ENCODE results near the gene CDCA7L.

DNA sequence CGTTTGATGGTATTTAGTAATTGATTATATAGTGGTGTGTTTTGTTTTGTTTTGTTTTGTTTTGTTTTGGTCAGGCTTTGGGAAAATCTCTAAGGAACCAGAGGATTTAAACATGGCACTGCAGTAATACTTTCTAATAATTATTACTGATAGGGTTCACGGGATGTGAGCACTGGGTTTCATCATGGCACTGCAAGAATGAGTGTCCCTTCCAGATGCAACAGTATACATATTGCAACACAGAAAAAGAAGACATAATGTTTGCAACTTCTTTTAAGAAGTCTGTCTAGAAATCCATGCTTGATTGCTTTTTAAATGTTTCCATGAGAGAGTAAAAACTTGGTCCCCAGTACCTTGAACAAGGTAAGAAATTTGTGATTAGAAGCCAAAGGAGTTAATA is 2.2 kb upstream of the CDCA7L start:
- TF ChIP-seq, protein P1, sequence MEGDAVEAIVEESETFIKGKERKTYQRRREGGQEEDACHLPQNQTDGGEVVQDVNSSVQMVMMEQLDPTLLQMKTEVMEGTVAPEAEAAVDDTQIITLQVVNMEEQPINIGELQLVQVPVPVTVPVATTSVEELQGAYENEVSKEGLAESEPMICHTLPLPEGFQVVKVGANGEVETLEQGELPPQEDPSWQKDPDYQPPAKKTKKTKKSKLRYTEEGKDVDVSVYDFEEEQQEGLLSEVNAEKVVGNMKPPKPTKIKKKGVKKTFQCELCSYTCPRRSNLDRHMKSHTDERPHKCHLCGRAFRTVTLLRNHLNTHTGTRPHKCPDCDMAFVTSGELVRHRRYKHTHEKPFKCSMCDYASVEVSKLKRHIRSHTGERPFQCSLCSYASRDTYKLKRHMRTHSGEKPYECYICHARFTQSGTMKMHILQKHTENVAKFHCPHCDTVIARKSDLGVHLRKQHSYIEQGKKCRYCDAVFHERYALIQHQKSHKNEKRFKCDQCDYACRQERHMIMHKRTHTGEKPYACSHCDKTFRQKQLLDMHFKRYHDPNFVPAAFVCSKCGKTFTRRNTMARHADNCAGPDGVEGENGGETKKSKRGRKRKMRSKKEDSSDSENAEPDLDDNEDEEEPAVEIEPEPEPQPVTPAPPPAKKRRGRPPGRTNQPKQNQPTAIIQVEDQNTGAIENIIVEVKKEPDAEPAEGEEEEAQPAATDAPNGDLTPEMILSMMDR (optimal IDR thresholded peaks at IDR 0.05 in 1 of 3, IDR thresholded peaks at IDR 0.05 in 1 of 3, conservative IDR thresholded peaks at IDR 0.05 in 1 of 3; ENCODE audit: extremely low read depth in 1 of 3, insufficient read depth in 2 of 3, low read length in 3 of 3), result no peak
- TF ChIP-seq EZH2 (IDR thresholded peaks at IDR 0.05; ENCODE audit: low read length), result no peak

All from keratinocyte (primary cell).